Stimulated activated CD8-positive, alpha-beta memory T cell treated with anti-CD3 and anti-CD28 coated beads, Interleukin-15, amount 100 ng/mL, for 1 hour (primary cell): ENCODE data around the gene CELF6.
"Not testable (repeated sequence)": the region's sequence is repeated elsewhere in the genome, so short reads cannot be mapped to it uniquely, and the experiment has no call there.

Source experiments
- DNase-seq: peaks from one replicate; pipeline ENCODE4 v3.0.0-alpha.2; 2020; ENCODE audit warnings: low read depth

CELF6 gene

GRCh38 chr15:72315706-72316370 lies 4.1 kb downstream of the CELF6 start:
- no peak for DNase-seq

GRCh38 chr15:72313881-72314280 lies 6.1 kb downstream of the CELF6 start:
- DNase-seq, result no peak

- no peak for DNase-seq
Measured at GRCh38 chr15:72313448-72313840, 6.5 kb downstream of the CELF6 start.

GRCh38 chr15:72312605-72313447 lies 7.1 kb downstream of the CELF6 start:
- peak; percentile 16 for DNase-seq

- no peak for DNase-seq
Measured at GRCh38 chr15:72307026-72307425, 12.9 kb downstream of the CELF6 start.

- no peak for DNase-seq
Measured at GRCh38 chr15:72306211-72306785, 13.7 kb downstream of the CELF6 start.

- DNase-seq, result no peak
Measured at GRCh38 chr15:72304596-72304995, 15.4 kb downstream of the CELF6 start.

- DNase-seq, result no peak
Measured at GRCh38 chr15:72302955-72303354, 17.0 kb downstream of the CELF6 start.

GRCh38 chr15:72289597-72290325 lies 30.2 kb downstream of the CELF6 start:
- no peak for DNase-seq

- DNase-seq, result no peak
Measured at GRCh38 chr15:72288796-72289596, 31.0 kb downstream of the CELF6 start.

GRCh38 chr15:72285927-72286516 lies 33.9 kb downstream of the CELF6 start:
- DNase-seq, result no peak

- DNase-seq, result no peak
Measured at GRCh38 chr15:72285402-72285801, 34.6 kb downstream of the CELF6 start.

- DNase-seq, result no peak
Measured at GRCh38 chr15:72284781-72285180, 35.2 kb downstream of the CELF6 start.

- DNase-seq, result no peak
Measured at GRCh38 chr15:72281713-72282112, 38.2 kb downstream of the CELF6 start.

- no peak for DNase-seq
Measured at GRCh38 chr15:72280751-72281150, 39.2 kb downstream of the CELF6 start.

GRCh38 chr15:72278737-72279136 lies 41.2 kb downstream of the CELF6 start:
- DNase-seq, result no peak

- no peak for DNase-seq
Measured at GRCh38 chr15:72276326-72276700, 43.6 kb downstream of the CELF6 start.

GRCh38 chr15:72275635-72276325 lies 44.2 kb downstream of the CELF6 start:
- not testable (repeated sequence) for DNase-seq

- no peak for DNase-seq
Measured at GRCh38 chr15:72272997-72273352, 47.0 kb downstream of the CELF6 start.

GRCh38 chr15:72272213-72272996 lies 47.6 kb downstream of the CELF6 start, which contains the start of gene PARP6:
TSS of gene PARP6 (minus strand) at chr15:72272554. CDS start at chr15:72267477, 5,077 bp downstream.
- peak; percentile 95 for DNase-seq
